GM21825 (cell line): ENCODE data around the gene CRADD.

Experiments
- ATAC-seq: cut with Tn5 transposase; IDR thresholded peaks from one replicate; pipeline ENCODE4 v1.9.1; 2021; ENCODE audit warnings: mild to moderate bottlenecking, moderate library complexity; ENCODE audit not compliant: unreplicated experiment

The CRADD gene

GRCh38 chr12:93836620-93837260 is 159.6 kb downstream of the CRADD start:
- ATAC-seq: no peak

- ATAC-seq: no peak
Measured at GRCh38 chr12:93838193-93838592, 161.0 kb downstream of the CRADD start.

- no peak for ATAC-seq
Measured at GRCh38 chr12:93839064-93839463, 161.9 kb downstream of the CRADD start.

- no peak for ATAC-seq
Measured at GRCh38 chr12:93841671-93842070, 164.5 kb downstream of the CRADD start.

GRCh38 chr12:93844164-93844784 is 167.1 kb downstream of the CRADD start:
- ATAC-seq: no peak

GRCh38 chr12:93846936-93847516 is 169.9 kb downstream of the CRADD start:
- no peak for ATAC-seq

GRCh38 chr12:93847517-93848474 is 170.6 kb downstream of the CRADD start:
- peak; percentile 72 for ATAC-seq

- peak; percentile 35 for ATAC-seq
Measured at GRCh38 chr12:93848523-93849101, 171.4 kb downstream of the CRADD start.

GRCh38 chr12:93849946-93850345 is 172.8 kb downstream of the CRADD start:
- no peak for ATAC-seq

GRCh38 chr12:93850481-93851256 is 173.5 kb downstream of the CRADD start:
- no peak for ATAC-seq

- ATAC-seq: no peak
Measured at GRCh38 chr12:93851257-93851671, 174.1 kb downstream of the CRADD start.

- no peak for ATAC-seq
Measured at GRCh38 chr12:93852173-93852591, 175.0 kb downstream of the CRADD start.

GRCh38 chr12:93853698-93854478 is 176.7 kb downstream of the CRADD start:
- no peak for ATAC-seq

- ATAC-seq: no peak
Measured at GRCh38 chr12:93855261-93855660, 178.1 kb downstream of the CRADD start.

- ATAC-seq: no peak
Measured at GRCh38 chr12:93856611-93857010, 179.4 kb downstream of the CRADD start.

GRCh38 chr12:93857279-93857938 is 180.2 kb downstream of the CRADD start:
- no peak for ATAC-seq

GRCh38 chr12:93857991-93858447 is 180.8 kb downstream of the CRADD start:
- ATAC-seq: no peak

- ATAC-seq: no peak
Measured at GRCh38 chr12:93860668-93861373, 183.6 kb downstream of the CRADD start.
